SHP77 (cell line): Measurements from ENCODE around the gene CPNE4.

Experiments used
- DNase-seq, 2 experiments: peaks; one replicate each; lab custom pipeline; 2025; lab: John Stamatoyannopoulos, UW

CPNE4 gene

DNA sequence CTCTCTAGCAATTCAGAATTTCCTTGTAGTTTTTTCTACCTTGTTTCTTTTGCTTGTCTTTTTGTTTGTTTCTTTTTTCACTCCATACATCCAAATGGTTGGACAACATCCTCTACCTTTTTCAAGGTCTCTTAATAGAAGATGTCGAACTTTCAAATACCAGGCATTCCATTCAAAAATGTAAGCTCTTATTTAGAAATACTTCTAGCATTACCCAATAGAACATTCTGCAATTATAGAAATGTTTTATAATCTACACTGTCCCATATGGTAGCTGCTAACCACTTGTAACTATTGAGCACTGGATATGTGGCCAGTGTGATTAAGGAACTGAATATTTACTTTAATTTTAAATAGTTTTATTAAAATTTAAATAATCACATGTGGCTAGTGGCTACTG, 335.8 kb downstream of the CPNE4 start:
- DNase-seq = no peak

- DNase-seq = no peak
These were observed 340.4 kb downstream of the CPNE4 start for GRCh38 chr3:131694376-131694775.

GRCh38 chr3:131692356-131692755, 342.5 kb downstream of the CPNE4 start:
- no peak for DNase-seq

GRCh38 chr3:131690800-131691199, 344.0 kb downstream of the CPNE4 start:
- no peak for DNase-seq

DNA sequence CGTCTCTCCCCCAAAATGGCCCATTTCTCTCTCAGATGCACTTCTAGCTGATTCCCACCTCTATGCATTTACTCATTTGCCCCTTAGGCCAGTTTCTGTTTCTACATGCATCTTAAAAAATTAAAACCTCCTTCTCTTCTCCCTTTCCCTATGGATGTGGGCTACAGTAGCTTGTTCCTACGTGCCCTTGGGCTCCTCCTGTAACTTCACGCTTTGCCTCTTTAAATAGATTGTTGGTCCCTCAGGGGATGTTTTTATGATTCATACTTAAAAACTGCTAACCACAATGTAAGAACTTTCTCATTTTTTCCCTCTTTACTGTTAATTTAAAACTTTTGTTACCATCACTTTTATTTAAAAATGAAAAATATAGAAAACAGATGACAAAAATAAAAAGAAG, 346.4 kb downstream of the CPNE4 start:
- no peak for DNase-seq

DNA sequence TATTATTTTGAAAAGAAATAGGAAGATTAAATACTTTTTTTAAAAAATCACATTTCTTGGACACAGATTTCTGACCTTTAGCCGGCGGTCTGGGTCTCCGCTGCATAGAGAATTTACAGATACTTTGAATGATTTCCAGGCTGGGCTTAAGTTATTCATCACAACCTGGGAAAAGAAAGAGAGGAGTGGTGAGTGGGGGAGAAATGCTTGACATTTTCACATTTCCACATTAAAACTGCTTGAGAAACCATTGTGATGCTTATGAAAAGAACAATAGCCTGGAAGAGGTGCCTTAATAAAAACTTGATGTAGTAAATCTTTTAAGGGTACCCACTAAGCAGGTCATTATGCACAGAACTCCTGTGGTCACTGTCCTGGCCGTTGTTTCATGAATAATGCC, 365.2 kb downstream of the CPNE4 start:
- no peak for DNase-seq

GRCh38 chr3:131658771-131659170, 376.0 kb downstream of the CPNE4 start:
- DNase-seq = no peak

DNA sequence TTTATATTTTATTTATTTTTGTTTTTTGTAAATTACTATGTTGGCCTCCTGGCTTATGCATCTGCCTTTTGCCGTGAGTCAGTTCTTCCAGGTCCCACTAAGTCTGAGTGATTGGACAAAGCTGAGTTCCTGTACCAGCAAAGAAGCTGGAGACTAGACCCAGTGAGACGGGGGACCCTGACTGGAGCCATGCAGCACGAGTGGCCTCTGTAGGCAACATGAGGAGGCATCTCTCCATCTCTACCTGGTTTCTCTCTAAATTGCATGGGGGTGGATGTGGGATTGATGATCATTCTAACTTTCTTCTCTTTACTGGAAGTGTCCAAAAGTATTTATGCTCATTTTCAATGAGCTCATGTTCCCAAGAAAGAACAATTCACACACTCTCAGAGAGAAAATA, 376.7 kb downstream of the CPNE4 start:
- peak in 1 of 2 experiments; percentile 1 for DNase-seq

- DNase-seq = no peak
These were observed 379.6 kb downstream of the CPNE4 start for GRCh38 chr3:131655070-131655690.

GRCh38 chr3:131645638-131646037, 389.2 kb downstream of the CPNE4 start:
- no peak for DNase-seq

- DNase-seq = peak; percentile 18 to 23
These were observed 398.5 kb downstream of the CPNE4 start for GRCh38 chr3:131636266-131636775.

GRCh38 chr3:131630807-131631206, 404.0 kb downstream of the CPNE4 start:
- no peak for DNase-seq

DNA sequence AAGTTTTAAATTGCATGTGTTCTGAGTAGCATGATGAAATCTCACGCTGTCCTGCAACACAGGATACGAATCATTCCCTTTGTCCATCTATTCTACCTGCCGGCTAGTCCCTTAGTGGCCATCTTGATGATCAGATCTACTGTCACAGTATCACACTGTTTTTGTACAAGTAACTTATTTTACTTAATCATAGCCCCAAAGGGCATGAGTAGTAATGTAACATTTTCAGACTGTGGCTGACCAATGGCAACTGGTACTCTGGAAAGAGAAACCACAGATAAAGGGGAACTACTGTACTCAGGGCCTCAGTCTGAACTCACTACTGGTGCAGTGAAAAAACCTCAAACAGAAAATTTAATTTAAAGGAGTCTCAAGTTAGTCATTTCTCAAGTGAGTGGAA, 404.7 kb downstream of the CPNE4 start:
- DNase-seq = no peak

DNA sequence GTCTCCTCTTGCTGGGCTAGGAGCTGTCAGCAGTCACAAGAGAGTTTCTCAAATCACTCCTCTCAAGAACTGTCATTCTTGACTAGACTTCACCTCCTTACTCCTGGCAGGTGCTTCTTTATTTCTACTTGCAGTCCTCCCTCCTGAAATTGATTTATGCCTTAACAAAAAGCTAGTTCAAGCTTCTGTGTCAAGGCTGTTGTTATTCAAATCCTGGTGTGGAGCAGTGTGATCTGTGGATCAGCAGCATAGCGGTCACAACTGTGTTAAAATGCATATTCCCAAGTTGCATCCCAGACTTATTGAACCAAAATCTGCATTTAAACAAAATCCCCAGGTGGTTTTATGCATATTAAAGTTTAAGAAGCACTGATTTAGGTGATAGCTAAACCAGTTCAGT, 411.4 kb downstream of the CPNE4 start:
- no peak for DNase-seq

DNA sequence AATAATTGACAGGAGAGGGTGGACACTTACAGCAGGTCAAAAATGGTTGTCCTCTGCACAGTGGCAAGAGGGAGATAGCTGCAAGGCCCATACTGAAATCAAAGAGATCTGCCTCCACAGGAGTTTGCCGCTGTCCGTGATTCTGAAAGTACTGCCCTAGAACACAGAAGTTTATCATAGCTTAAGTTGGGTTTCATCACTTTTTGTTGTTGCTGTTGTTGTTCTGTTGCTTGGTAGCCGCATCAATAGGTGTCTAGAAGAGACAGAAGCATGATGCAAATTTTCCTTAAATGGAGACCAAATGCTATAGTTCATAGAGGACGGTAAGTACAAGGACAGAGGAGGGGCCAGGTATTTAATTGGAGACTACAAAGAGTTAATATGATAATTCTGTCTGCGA, 412.1 kb downstream of the CPNE4 start:
- no peak for DNase-seq

- no peak for DNase-seq
These were observed 413.8 kb downstream of the CPNE4 start for GRCh38 chr3:131620977-131621376.

DNA sequence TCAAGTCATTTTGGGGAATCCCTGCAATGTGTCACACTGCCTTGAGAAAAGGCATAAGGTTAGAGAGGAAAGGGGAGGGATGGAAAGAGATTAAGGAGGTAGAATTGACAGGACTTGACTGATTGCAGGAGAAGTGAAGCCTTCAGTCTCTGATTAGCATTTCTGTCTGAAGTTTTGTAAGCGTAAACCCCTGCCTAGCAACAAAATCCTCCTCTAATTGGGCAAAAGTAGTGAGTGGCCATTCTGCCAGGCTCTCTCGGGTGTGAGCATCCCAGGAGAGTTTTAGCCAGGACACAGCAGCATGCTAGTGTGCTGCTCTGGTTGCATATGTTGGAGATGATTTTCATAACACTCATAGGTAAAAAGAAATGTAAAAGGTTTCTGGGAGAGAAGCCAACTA, 415.0 kb downstream of the CPNE4 start:
- DNase-seq = no peak

DNA sequence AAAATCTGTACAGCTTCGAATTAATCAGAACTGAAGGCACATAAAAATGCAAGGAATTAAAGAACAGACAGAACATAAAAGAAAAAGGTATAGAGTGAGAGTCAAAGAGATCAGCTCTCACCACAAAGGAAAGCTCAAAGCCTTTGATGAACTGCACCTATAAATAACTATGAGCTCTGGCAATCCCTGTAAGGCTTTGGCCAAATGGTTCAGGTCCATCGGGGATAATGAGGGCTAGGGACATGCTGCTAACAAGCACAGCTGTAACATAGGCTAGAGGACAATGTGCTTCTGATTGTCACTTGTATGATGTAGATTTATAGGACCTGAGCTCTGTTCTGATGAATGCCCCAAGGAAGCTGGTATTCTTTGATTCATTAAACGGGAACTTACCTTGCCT, 418.1 kb downstream of the CPNE4 start:
- no peak for DNase-seq

GRCh38 chr3:131612745-131613144, 422.1 kb downstream of the CPNE4 start:
- DNase-seq = no peak

DNA sequence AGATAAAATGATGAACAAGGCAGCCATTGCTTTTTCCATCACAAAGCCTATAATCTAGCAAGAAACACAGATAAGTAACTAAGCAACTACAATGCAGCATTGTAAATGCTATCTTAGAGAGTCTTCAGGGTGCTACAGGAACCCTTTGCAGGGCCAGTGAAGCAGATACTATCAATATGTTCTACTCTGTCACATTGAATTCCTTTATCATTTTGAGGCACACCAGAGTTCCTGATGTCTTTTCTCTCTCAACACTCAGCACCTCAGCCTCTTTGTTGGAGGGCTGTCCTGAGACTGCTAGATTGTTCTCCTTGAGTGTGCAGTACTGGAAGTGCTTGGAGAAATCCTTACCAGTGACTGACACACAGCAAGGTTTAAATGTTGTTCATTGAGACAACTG, 424.6 kb downstream of the CPNE4 start:
- no peak for DNase-seq

DNA sequence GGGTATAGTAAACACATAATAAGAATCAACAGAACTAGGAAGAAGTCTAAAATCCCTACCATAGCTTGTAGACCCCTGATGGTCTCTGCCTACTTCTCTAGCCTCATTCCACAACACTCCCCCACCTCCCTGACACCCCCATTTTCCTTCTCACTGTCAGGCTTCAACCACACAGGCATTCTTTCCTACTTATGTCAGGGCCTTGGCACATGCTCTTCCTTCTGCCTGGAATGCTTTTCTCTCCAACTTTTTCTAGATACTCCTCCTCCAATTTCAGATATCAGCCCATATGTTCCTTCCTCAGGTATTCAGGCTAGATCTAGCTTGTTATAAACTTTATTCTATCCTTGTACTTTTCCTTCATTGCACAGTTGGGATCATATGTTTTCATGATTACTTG, 426.1 kb downstream of the CPNE4 start:
- DNase-seq = no peak

DNA sequence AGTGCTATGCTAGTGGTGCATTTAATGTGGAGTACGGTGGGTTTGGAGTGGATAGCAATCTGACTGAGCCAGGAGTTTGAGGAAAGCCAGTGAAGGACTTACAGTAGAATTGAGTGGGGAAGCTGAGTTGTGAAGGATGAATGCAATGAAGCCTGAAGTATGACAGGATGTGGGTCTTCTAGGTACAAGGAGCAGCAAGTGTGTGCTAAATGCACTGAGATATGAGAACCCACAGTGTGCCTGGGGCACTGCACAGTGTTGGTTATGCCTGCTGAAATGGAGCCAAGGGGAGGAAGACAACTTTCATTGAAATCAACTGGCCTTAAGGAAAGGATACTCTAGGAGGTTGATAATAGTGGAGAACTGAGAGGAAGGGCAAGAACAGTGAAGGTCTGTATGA, 426.5 kb downstream of the CPNE4 start:
- no peak for DNase-seq

GRCh38 chr3:131605916-131606315, 428.9 kb downstream of the CPNE4 start:
- DNase-seq = no peak

DNA sequence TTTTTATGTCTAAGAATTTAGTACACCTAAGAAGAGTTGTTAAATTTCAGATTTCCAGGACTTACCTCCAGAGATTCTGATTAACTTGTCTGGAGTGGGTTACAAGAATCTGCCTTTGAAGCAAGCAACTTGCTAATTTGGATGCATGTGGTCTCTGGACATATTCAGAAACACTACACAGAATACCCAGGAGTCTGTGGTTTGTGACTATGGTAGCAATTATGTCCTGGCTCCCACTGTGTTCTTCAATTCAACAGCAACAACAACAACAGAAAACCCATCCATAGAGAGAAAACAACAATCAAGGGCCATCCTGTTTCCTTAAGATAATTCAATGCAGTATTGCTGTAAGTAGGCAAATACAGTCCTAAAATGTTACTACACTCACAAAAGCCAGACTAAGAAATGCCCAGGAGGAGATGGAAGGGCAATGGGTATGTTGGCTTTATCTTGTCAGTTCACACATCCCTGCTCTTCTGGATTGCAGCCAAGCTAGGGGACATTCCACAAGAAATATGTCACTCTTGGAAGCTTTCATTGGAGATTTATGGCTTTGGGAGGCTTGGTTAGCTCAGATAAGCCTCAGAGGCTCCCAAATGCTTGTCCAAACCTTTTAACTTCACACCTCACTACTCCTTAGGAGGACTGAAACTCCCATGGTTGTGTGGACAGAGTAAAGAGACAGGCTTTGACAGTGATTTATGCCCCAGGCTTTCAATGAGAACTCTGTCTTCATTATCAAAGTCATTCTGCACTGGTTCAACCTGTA, 432.6 kb downstream of the CPNE4 start:
- DNase-seq = no peak
